ENCODE data around the gene CHAD.

- TF ChIP-seq, protein P1, sequence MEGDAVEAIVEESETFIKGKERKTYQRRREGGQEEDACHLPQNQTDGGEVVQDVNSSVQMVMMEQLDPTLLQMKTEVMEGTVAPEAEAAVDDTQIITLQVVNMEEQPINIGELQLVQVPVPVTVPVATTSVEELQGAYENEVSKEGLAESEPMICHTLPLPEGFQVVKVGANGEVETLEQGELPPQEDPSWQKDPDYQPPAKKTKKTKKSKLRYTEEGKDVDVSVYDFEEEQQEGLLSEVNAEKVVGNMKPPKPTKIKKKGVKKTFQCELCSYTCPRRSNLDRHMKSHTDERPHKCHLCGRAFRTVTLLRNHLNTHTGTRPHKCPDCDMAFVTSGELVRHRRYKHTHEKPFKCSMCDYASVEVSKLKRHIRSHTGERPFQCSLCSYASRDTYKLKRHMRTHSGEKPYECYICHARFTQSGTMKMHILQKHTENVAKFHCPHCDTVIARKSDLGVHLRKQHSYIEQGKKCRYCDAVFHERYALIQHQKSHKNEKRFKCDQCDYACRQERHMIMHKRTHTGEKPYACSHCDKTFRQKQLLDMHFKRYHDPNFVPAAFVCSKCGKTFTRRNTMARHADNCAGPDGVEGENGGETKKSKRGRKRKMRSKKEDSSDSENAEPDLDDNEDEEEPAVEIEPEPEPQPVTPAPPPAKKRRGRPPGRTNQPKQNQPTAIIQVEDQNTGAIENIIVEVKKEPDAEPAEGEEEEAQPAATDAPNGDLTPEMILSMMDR (IDR thresholded peaks at IDR 0.05; ENCODE audit: low read length), result no peak
- TF ChIP-seq EZH2phosphoT487 (IDR thresholded peaks at IDR 0.05; ENCODE audit: low read length) (no peak), EZH2 (optimal IDR thresholded peaks at IDR 0.05; ENCODE audit: low read depth, low read length) (no peak)
These were observed 1.1 kb upstream of the CHAD start for GRCh38 chr17:50469671-50470305.
